Activated CD4-positive, alpha-beta T cell treated with anti-CD3 and anti-CD28 coated beads for 1 hour (primary cell): ENCODE measurements around the gene PHLDB1.
"Not testable (repeated sequence)": the region's sequence is repeated elsewhere in the genome, so short reads cannot be mapped to it uniquely, and the experiment has no call there.

Experiments
- DNase-seq: peaks from one replicate; pipeline ENCODE4 v3.0.0-alpha.2; 2020

PHLDB1 gene

GRCh38 chr11:118606157-118606843 lies 1.1 kb upstream of the PHLDB1 start:
- no peak for DNase-seq

GRCh38 chr11:118606844-118607228 lies 579 bp upstream of the PHLDB1 start:
- no peak for DNase-seq

- DNase-seq: peak; percentile 91
Measured at GRCh38 chr11:118608360-118609227, 1.2 kb downstream of the PHLDB1 start.

- peak; percentile 16 for DNase-seq
Measured at GRCh38 chr11:118609380-118610224, 2.2 kb downstream of the PHLDB1 start.

- DNase-seq: no peak
Measured at GRCh38 chr11:118610225-118610772, 2.9 kb downstream of the PHLDB1 start.

GRCh38 chr11:118610773-118611432 lies 3.5 kb downstream of the PHLDB1 start:
- DNase-seq: peak; percentile 79

GRCh38 chr11:118611433-118611795 lies 4.0 kb downstream of the PHLDB1 start:
- not testable (repeated sequence) for DNase-seq

GRCh38 chr11:118612378-118612777 lies 5.0 kb downstream of the PHLDB1 start:
- no peak for DNase-seq

GRCh38 chr11:118614511-118614910 lies 7.1 kb downstream of the PHLDB1 start:
- DNase-seq: no peak

- DNase-seq: no peak
Measured at GRCh38 chr11:118615282-118615975, 8.0 kb downstream of the PHLDB1 start.

- DNase-seq: no peak
Measured at GRCh38 chr11:118615976-118616371, 8.6 kb downstream of the PHLDB1 start.

GRCh38 chr11:118618115-118618990 lies 10.9 kb downstream of the PHLDB1 start:
- no peak for DNase-seq

GRCh38 chr11:118618991-118619375 lies 11.6 kb downstream of the PHLDB1 start:
- no peak for DNase-seq

- DNase-seq: no peak
Measured at GRCh38 chr11:118619444-118620197, 12.2 kb downstream of the PHLDB1 start.

GRCh38 chr11:118620529-118621070 lies 13.2 kb downstream of the PHLDB1 start:
- no peak for DNase-seq

GRCh38 chr11:118621071-118621783 lies 13.8 kb downstream of the PHLDB1 start:
- DNase-seq: no peak

- no peak for DNase-seq
Measured at GRCh38 chr11:118621784-118622375, 14.5 kb downstream of the PHLDB1 start.
